ENCODE measurements around the gene FCHSD2. TPM values are rescaled to one million over a fixed set of nuclear protein-coding genes. Genes with fewer than 3 reads are reported as not detected.

Gene FCHSD2
- total and polyA plus RNA-seq, 2 of the 8 experiments (the other 6 are each of a cell fraction or from before 2014, with no cell fraction given): 4.1 to 7.8 TPM

- DNase-seq (ENCODE audit: low read depth in 1 of 2, low spot score in 2 of 2): no peak
- H3K4ac ChIP-seq (replicated peaks; ENCODE audit: insufficient read length, low read depth, low read length): no peak overlapping the region
- no peaks in the 10 kb centered on the region for H3K4me1 ChIP-seq (replicated peaks in 1 of 4; ENCODE audit: control insufficient read depth in 3 of 4, insufficient read depth in 4 of 4, low read length in 3 of 4)
- TF ChIP-seq RAD21 (IDR thresholded peaks at IDR 0.05 in 1 of 2, conservative IDR thresholded peaks at IDR 0.05 in 1 of 2; ENCODE audit: low read depth in 2 of 2, low read length in 2 of 2): no peak
- no peak for TF ChIP-seq ATF2 (IDR thresholded peaks at IDR 0.05; ENCODE audit: low read length)
- no peak for TF ChIP-seq BRCA1 (IDR thresholded peaks at IDR 0.05; ENCODE audit: low read depth, low read length)
- no peak for TF ChIP-seq JUND (IDR thresholded peaks at IDR 0.05; ENCODE audit: low read length)
- TF ChIP-seq RNF2 (IDR thresholded peaks at IDR 0.05; ENCODE audit: borderline replicate concordance, low read depth, low read length, missing control alignments, poor library complexity, severe bottlenecking): no peak
- TF ChIP-seq TAF1 (IDR thresholded peaks at IDR 0.05; ENCODE audit: low read depth, low read length): no peak
- no peak for TF ChIP-seq SIX5 (IDR thresholded peaks at IDR 0.05; ENCODE audit: low read depth, low read length)
- TF ChIP-seq ASH2L (IDR thresholded peaks at IDR 0.05; ENCODE audit: low read length): no peak
- no peak for TF ChIP-seq MAFK (IDR thresholded peaks at IDR 0.05; ENCODE audit: low read depth, low read length)
- TF ChIP-seq CEBPB (IDR thresholded peaks at IDR 0.05; ENCODE audit: low read depth, low read length): no peak
- no peak for TF ChIP-seq EZH2 (IDR thresholded peaks at IDR 0.05; ENCODE audit: low read depth, low read length, severe bottlenecking)
- no peak for TF ChIP-seq TCF12 (IDR thresholded peaks at IDR 0.05; ENCODE audit: low read depth, low read length)
- no peak for TF ChIP-seq SRF (IDR thresholded peaks at IDR 0.05; ENCODE audit: low read depth, low read length)
- H3K4me3 ChIP-seq (ENCODE audit: extremely low read depth in 1 of 4, insufficient read depth in 2 of 4, low read depth in 3 of 4, low read length in 4 of 4): no peak overlapping the region
- no peak overlapping the region for H3K27ac ChIP-seq (ENCODE audit: low read depth, low read length)
- no peak overlapping the region for H4K5ac ChIP-seq (ENCODE audit: insufficient read length, low read depth, low read length)
- POLR2A ChIA-PET (ENCODE audit: partially characterized antibody): interaction anchor here (0.6 to 1.6 kb wide), 2 partner anchors 13 to 179 kb away, joined by 3 to 5 read pairs; partner anchors contain the start of gene FCHSD2
- H3K27me3 ChIP-seq (replicated peaks in 1 of 4; ENCODE audit: control insufficient read depth in 3 of 4, extremely low read depth in 1 of 4, insufficient read depth in 3 of 4, low read length in 3 of 4): no peaks in the 10 kb centered on the region
- H2BK120ac ChIP-seq (replicated peaks; ENCODE audit: low read depth, low read length): no peak overlapping the region
- H2BK15ac ChIP-seq (ENCODE audit: low read length): no peak overlapping the region
- H3K36me3 ChIP-seq (ENCODE audit: control insufficient read depth in 2 of 4, insufficient read depth in 4 of 4, low read length in 3 of 4): no peaks in the 10 kb centered on the region; a peak in 1 of 8 replicates
- H3K23ac ChIP-seq (ENCODE audit: insufficient read length): no peak overlapping the region
- H3K4me2 ChIP-seq (ENCODE audit: insufficient read depth in 1 of 2, low read depth in 2 of 2, low read length in 2 of 2): no peak overlapping the region
- H3K23me2 ChIP-seq (ENCODE audit: low read depth, low read length): no peaks in the 10 kb centered on the region
- WGBS, 2 experiments (ENCODE audit: extremely low coverage in 1 of 2, insufficient coverage in 1 of 2, insufficient read length in 1 of 2, insufficient replicate concordance in 2 of 2, low coverage in 1 of 2, low lambda C conversion rate in 2 of 2, missing lambda C conversion rate in 1 of 2): 93% methylated on average over 10 of the region's 10 CpGs; no CpG with 5 or more reads in 1 of the 2 experiments
- H4K20me1 ChIP-seq (replicated peaks in 1 of 2; ENCODE audit: control insufficient read depth in 1 of 2, insufficient read depth in 2 of 2, low read length in 2 of 2): no peaks in the 10 kb centered on the region
- no peak for FAIRE-seq
- H3K18ac ChIP-seq (ENCODE audit: extremely low read depth, low read length): no peak overlapping the region
- no peak overlapping the region for H3K56ac ChIP-seq (replicated peaks; ENCODE audit: insufficient read length, low read depth, low read length)
- H3K9ac ChIP-seq (replicated peaks in 1 of 4; ENCODE audit: extremely low read depth in 1 of 4, low read depth in 3 of 4, low read length in 3 of 4): no peak overlapping the region
- no peaks in the 10 kb centered on the region for H3K79me2 ChIP-seq (ENCODE audit: control insufficient read depth in 1 of 2, insufficient read depth in 2 of 2, low read length in 2 of 2)
- no peak overlapping the region for H2BK20ac ChIP-seq (ENCODE audit: low read length)
- H2AFZ ChIP-seq (ENCODE audit: low read length): no peak overlapping the region
- no peak overlapping the region for H3K14ac ChIP-seq (ENCODE audit: insufficient read length)
- no peak overlapping the region for H4K8ac ChIP-seq (ENCODE audit: extremely low read depth, insufficient read depth, low read length)
- no peak overlapping the region for H2AK5ac ChIP-seq (ENCODE audit: low read depth, low read length)
- no peaks in the 10 kb centered on the region for H3K79me1 ChIP-seq (ENCODE audit: low read depth, low read length)
- H4K91ac ChIP-seq (replicated peaks; ENCODE audit: insufficient read length, low read length): no peak overlapping the region
- CTCF ChIA-PET (ENCODE audit: partially characterized antibody): interaction anchor here (1.4 kb wide), 1 partner anchor 8 kb away, joined by 3 read pairs; no protein-coding TSS in a partner anchor
- H2BK12ac ChIP-seq (ENCODE audit: low read depth, low read length): no peak overlapping the region
- H3K9me3 ChIP-seq (ENCODE audit: insufficient read depth in 2 of 2, low read depth in 1 of 2, low read length in 1 of 2): no peaks in the 10 kb centered on the region
- H2BK5ac ChIP-seq (ENCODE audit: low read depth, low read length): no peak overlapping the region
Measured at GRCh38 chr11:73129198-73129597, 12.9 kb downstream of the FCHSD2 start.
